ENCODE data around the gene ZNHIT1. TPM values are rescaled to one million over a fixed set of nuclear protein-coding genes. Genes with fewer than 3 reads are reported as not detected.

The ZNHIT1 gene
- total RNA-seq, 4 donors from 2014 or later: 60.6 to 86.7 (median 77.6) TPM

DNA sequence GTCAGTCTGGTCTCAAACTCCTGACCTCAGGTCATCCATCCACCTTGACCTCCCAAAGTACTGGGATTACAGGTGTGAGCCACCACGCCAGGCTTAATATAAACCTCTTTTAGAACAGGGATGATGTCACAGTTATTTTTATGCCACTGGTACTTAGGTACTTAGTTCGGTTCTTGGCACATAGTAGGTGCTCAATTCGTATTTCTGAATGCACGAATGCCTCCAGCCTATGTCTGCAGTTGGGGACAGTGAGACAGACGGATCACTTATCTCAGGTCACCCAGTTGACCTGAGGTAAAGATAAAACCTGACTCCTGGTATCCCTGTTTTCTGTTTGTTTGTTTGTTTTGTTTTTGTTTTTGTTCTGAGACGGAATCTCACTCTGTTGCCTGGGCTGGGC, 31.8 kb upstream of the ZNHIT1 start:
- WGBS: 58% methylated on average over 6 of the region's 6 CpGs
- Histone ChIP-seq H3K9me3 (no peaks in the 10 kb centered on the region), H3K27me3 (peaks cover 0 to 61% (median 5%) of the 10 kb centered on the region in 4 donors), H3K4me1 (no peaks in the 10 kb centered on the region), H3K27ac (replicated peaks in 1 of 4) (no peak overlapping the region), H3K36me3 (no peaks in the 10 kb centered on the region), H3K4me3 (no peak overlapping the region)
- no peak for DNase-seq (ENCODE audit: extremely low spot score)
- intact Hi-C loops (cut with DNase I): no loop called here
- TF ChIP-seq POLR2A (IDR thresholded peaks at IDR 0.05; ENCODE audit: low read depth): no peak

GRCh38 chr7:101186844-101187428, 31.0 kb upstream of the ZNHIT1 start:
- Histone ChIP-seq H3K9me3 (no peaks in the 10 kb centered on the region), H3K4me3 (no peak overlapping the region), H3K27me3 (peaks cover 0 to 54% (median 3%) of the 10 kb centered on the region in 4 donors), H3K4me1 (no peaks in the 10 kb centered on the region), H3K36me3 (no peaks in the 10 kb centered on the region), H3K27ac (replicated peaks in 1 of 4) (no peak overlapping the region)
- TF ChIP-seq POLR2AphosphoS5 (IDR thresholded peaks at IDR 0.05) (no peak), POLR2A (IDR thresholded peaks at IDR 0.05; ENCODE audit: low read depth) (no peak), CTCF (IDR thresholded peaks at IDR 0.05) (no peak), EP300 (IDR thresholded peaks at IDR 0.05) (no peak)
- intact Hi-C loops (cut with DNase I): no loop called here
- 79% methylated on average over 4 of the region's 4 CpGs for WGBS
- no peak for DNase-seq (ENCODE audit: extremely low spot score)

DNA sequence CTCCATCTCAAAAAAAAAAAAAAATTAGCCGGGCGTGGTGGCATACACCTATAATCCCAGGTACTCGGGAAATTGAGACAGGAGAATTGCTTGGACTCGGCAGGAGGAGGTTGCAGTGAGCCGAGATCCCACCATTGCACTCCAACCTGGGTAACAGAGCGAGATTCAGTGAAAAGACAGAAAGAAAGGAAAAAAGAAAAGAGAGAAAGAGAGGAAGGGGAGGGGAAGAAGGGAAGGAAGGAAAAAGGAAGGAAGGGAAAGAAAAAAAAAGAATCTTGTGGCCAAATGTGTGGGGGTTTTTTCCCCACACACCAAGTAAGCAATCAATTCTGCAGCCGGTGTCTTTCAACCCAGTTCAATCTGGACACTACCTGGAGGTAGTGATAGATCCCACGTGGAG, 28.9 kb upstream of the ZNHIT1 start:
- H3K27me3 ChIP-seq: peaks cover 0 to 46% (median 0%) of the 10 kb centered on the region in 4 donors
- no peak for TF ChIP-seq POLR2AphosphoS5 (IDR thresholded peaks at IDR 0.05)
- no peaks in the 10 kb centered on the region for H3K9me3 ChIP-seq
- no peaks in the 10 kb centered on the region for H3K4me1 ChIP-seq
- H3K36me3 ChIP-seq: no peaks in the 10 kb centered on the region
- H3K4me3 ChIP-seq: no peak overlapping the region
- DNase-seq (ENCODE audit: extremely low spot score): no peak
- no peak overlapping the region for H3K27ac ChIP-seq (replicated peaks in 1 of 4)
- intact Hi-C loops (cut with DNase I): no loop called here
- 85% methylated on average over 8 of the region's 8 CpGs for WGBS

DNA sequence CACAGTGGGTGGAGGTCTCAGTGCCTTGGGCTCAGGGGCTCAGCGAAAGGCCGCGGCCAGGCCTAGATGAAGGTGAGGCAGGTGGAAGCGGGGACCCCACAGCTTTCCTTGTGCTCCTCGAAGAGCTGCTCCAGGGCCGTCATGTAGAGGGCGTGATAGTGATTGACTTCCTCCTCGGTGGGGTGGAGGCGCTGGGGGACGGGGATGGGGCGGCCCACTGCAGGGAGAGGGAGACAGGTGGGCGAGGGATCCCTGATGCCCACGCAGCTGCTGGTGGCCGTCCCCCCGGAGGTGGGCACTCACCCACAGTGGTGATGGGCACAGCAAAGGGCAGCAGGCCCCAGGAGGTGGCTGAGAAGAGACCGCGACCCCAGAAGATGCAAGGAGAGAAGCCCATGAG, 22.1 kb upstream of the ZNHIT1 start:
- intact Hi-C loops (cut with DNase I): loop anchor here (10.0 kb wide), 1 partner anchor 51 kb away; no protein-coding TSS in a partner anchor
- no peak for TF ChIP-seq POLR2AphosphoS5 (IDR thresholded peaks at IDR 0.05)
- no peak for TF ChIP-seq POLR2A (IDR thresholded peaks at IDR 0.05; ENCODE audit: low read depth)
- TF ChIP-seq EP300 (IDR thresholded peaks at IDR 0.05): no peak
- TF ChIP-seq CTCF (IDR thresholded peaks at IDR 0.05): no peak
- Histone ChIP-seq H3K9me3 (no peaks in the 10 kb centered on the region), H3K27me3 (peaks cover 0 to 75% (median 12%) of the 10 kb centered on the region in 4 donors), H3K4me1 (no peaks in the 10 kb centered on the region), H3K4me3 (no peak overlapping the region), H3K36me3 (no peaks in the 10 kb centered on the region), H3K27ac (replicated peaks in 1 of 4) (no peak overlapping the region)
- WGBS: 92% methylated on average over 17 of the region's 17 CpGs
- DNase-seq (ENCODE audit: extremely low spot score): no peak

DNA sequence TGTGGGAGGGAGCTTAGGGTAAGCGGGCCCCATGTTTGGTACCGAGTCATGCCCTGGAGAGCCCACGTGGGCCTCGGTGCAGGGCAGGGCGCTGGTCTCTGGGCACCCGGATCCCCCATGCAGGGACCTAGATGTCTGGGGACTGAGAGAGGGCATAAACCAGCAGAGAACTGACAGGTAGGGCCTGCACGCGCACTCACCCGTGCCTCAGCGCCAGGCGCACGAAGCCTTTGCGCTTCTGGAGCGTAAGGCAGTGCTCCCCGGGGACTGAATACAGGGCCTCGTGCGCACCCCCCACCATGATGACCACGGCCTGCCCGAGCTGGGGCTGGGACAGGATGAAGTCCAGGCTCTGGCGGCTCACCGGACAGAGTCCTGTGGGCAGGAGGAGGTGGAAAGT, 20.0 kb upstream of the ZNHIT1 start:
- intact Hi-C loops (cut with DNase I): loop anchor here (10.0 kb wide), 1 partner anchor 53 kb away; no protein-coding TSS in a partner anchor
- 85% methylated on average over 6 of the region's 21 CpGs for WGBS
- peaks cover 6 to 93% (median 31%) of the 10 kb centered on the region in 4 donors for H3K27me3 ChIP-seq

More for the DNA sequence above, 20.0 kb upstream of the ZNHIT1 start:
- no peaks in the 10 kb centered on the region for H3K36me3 ChIP-seq
- no peak for DNase-seq (ENCODE audit: extremely low spot score)
- H3K9me3 ChIP-seq: no peaks in the 10 kb centered on the region
- peaks cover 8 to 12% (median 11%) of the 10 kb centered on the region in 4 donors for H3K4me1 ChIP-seq
- TF ChIP-seq CTCF (IDR thresholded peaks at IDR 0.05): no peak
- no peak for TF ChIP-seq POLR2AphosphoS5 (IDR thresholded peaks at IDR 0.05)
- no peak for TF ChIP-seq POLR2A (IDR thresholded peaks at IDR 0.05; ENCODE audit: low read depth)
- no peak for TF ChIP-seq EP300 (IDR thresholded peaks at IDR 0.05)
- no peak overlapping the region for H3K4me3 ChIP-seq
- H3K27ac ChIP-seq (replicated peaks in 1 of 4): no peak overlapping the region
